ENCODE data around the gene ADIG.

DNA sequence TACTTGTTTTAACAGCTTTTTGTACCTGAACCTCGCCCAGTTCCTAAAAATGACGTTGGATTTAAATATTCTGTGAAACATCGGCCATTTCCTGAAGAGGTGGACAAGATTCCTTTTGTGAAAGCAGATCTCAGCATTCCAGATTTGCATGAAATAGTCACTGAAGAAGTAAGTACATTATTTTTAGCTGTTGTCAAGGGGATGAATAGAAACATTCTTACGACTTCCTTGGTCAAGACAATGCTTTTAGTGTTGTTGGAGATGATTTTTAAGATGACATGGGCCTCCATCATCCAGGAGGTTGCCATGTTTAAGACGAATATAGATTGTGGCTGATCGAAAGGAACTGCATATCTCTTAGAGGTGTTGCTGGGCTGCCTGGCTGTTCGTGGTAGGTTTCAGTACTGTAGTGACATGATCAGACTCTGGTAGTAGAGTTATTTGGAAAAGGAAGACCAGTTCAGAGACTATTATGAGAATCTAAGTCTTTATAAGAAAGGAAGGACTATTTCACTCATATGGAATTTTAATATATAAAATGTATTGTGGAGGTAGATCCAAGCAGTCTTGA is 29.9 kb upstream of the ADIG start:
- TF ChIP-seq, protein P1, sequence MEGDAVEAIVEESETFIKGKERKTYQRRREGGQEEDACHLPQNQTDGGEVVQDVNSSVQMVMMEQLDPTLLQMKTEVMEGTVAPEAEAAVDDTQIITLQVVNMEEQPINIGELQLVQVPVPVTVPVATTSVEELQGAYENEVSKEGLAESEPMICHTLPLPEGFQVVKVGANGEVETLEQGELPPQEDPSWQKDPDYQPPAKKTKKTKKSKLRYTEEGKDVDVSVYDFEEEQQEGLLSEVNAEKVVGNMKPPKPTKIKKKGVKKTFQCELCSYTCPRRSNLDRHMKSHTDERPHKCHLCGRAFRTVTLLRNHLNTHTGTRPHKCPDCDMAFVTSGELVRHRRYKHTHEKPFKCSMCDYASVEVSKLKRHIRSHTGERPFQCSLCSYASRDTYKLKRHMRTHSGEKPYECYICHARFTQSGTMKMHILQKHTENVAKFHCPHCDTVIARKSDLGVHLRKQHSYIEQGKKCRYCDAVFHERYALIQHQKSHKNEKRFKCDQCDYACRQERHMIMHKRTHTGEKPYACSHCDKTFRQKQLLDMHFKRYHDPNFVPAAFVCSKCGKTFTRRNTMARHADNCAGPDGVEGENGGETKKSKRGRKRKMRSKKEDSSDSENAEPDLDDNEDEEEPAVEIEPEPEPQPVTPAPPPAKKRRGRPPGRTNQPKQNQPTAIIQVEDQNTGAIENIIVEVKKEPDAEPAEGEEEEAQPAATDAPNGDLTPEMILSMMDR (IDR thresholded peaks at IDR 0.05), result no peak
- no peak for TF ChIP-seq POLR2A (IDR thresholded peaks at IDR 0.05)
